Measurements from ENCODE around the gene PALD1.

DNA sequence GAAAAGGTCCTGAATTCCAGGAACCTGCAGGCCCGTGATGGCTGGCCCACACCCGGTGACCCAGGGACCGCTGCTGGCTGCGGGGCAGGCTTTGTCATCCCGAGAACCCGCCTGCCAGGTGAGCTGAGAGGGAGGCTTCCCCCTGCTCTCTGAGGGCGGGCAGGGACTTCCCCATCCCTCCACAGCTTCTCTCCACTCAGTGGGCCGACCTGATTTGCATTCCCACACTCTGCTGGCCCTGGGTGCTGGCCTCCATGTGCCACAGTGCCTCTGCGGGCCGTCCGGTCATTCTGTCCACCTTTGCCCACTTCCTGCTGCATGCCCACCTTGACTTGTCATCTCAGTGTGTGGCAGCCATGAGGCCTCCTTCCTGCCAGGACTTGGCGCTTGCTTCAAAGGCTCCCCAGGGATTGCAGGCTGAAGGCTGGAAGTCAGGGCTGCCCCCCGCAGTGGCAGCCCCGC is 35.3 kb downstream of the PALD1 start:
- TF ChIP-seq, protein P1, sequence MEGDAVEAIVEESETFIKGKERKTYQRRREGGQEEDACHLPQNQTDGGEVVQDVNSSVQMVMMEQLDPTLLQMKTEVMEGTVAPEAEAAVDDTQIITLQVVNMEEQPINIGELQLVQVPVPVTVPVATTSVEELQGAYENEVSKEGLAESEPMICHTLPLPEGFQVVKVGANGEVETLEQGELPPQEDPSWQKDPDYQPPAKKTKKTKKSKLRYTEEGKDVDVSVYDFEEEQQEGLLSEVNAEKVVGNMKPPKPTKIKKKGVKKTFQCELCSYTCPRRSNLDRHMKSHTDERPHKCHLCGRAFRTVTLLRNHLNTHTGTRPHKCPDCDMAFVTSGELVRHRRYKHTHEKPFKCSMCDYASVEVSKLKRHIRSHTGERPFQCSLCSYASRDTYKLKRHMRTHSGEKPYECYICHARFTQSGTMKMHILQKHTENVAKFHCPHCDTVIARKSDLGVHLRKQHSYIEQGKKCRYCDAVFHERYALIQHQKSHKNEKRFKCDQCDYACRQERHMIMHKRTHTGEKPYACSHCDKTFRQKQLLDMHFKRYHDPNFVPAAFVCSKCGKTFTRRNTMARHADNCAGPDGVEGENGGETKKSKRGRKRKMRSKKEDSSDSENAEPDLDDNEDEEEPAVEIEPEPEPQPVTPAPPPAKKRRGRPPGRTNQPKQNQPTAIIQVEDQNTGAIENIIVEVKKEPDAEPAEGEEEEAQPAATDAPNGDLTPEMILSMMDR (IDR thresholded peaks at IDR 0.05) = no peak
- TF ChIP-seq POLR2A (IDR thresholded peaks at IDR 0.05) = no peak
- TF ChIP-seq EP300 (IDR thresholded peaks at IDR 0.05; ENCODE audit: low read depth) = no peak
- no peak for TF ChIP-seq POLR2AphosphoS5 (IDR thresholded peaks at IDR 0.05)
